ENCODE data around the gene PPTC7.
"Not testable (repeated sequence)": the region's sequence is repeated elsewhere in the genome, so short reads cannot be mapped to it uniquely, and the experiment has no call there.

The PPTC7 gene, protein sequence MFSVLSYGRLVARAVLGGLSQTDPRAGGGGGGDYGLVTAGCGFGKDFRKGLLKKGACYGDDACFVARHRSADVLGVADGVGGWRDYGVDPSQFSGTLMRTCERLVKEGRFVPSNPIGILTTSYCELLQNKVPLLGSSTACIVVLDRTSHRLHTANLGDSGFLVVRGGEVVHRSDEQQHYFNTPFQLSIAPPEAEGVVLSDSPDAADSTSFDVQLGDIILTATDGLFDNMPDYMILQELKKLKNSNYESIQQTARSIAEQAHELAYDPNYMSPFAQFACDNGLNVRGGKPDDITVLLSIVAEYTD

DNA sequence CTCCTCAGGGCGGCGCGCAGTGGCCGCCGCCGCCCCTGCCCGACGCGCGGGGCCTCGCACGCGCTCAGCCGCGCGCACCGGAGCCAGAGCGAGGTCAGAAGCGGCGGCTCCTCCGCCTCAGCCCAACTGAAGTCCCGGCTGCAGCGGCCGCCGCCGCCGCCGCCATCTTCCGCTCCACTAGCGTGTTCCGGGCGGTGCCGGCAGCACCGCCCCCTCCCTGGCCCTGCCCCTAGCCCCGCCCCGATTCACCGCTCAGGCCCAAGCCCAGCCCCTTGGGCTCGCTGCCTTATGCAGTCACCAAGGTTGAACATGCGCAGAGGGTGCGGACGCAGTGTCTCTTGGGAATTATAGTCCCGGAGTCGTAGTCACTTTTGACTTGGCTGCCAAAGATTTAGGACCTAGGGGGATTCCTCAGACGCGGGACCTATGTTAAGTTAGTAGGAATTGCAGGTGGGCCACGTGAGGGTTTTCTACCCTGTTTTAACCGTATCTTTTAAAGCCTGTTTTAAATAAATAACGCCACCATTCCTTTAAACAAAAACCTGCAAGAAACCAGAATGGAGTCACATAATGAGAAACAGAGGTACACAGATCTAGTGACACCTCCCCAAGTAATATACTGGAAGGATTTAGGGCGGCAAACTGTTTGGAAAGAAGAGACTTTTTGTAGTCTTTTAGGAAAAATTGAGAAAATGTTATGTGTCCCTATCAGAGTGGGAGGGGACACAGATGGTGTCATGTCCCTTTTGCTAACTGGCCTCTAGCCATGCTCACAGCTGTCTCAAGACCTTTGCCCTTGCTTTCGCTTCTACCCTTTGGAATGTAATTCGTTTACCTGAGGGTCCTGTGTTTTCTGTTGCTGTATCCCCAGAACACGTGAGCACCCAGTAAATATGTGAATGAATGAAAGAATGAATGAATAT lies at the start of gene PPTC7:
Gene PPTC7 (minus strand): TSS at position 182 of the 923 bp plus-strand sequence. CDS start 287 bp downstream, outside the sequence.
- DNase-seq: peak; percentile 98 to 99

DNA sequence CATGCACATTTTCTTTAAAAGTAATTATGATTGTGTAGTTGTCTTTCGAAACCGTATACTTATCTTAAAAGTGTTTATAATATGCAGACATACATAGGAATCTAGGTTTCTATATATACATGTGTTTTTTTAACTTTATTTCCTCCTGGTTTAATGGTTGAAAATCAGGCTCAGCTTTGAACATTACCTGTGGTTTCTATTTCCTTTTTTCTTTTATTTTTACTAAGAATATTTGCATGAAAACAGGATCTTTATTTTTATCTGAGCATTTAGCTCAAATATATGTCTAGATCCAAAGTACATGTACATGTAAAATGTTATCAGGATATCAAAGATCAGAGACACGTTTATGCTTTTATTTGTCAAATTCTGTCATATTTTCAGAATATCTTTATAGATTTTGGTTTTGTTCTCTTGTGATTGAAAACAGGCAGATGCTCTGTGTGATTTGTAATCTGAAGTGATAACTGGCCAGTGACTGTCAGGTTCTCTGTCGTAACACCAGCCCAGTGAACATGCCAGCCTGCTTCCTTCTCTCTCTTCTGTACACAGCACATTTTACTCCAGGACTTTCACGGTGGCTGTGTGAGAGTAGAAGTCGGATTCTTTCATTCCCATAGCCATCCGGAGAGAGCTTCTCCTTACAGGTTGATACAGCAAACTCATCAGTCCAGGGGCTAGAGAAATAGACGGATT lies 44.5 kb upstream of the PPTC7 start:
- no peak for DNase-seq

DNA sequence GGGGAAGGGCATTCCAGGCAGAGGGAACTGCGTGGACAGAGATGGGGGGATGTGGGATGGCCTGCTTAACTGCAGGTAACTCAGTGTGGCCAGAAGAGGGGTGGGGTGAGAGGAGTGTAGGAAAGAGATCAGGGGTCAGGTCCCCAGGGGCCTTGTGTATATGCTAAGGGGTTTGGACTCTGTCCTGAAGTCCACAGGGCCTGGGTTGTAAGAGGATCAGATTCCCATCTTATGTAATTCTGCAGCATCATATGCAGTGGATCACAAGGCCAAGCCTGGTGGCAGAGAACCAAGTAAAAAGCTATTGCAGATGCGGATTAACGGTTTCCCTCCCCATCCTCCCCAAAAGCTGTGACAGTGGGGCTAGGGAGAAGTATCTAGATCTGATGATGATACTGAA lies 39.5 kb upstream of the PPTC7 start:
- DNase-seq: no peak

DNA sequence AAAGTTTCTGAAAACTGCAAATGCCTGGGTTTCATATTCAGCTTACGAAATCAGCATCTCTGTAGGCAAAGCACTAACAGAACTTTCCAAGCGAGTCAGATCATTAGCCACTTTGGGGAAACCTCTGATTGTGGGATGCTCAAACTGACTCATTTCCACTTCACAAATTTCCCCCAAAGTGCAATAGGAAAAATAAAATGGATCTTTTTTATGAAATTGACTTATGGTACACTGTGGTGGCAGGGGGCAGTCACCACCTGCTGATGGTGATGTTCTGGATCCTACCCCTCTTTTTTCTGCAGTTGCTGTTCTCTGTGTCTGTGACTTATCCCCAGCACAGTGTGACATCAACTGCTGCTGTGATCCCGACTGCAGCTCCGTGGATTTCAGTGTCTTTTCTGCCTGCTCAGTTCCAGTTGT lies 36.4 kb upstream of the PPTC7 start:
- peak; percentile 50 to 58 for DNase-seq

DNA sequence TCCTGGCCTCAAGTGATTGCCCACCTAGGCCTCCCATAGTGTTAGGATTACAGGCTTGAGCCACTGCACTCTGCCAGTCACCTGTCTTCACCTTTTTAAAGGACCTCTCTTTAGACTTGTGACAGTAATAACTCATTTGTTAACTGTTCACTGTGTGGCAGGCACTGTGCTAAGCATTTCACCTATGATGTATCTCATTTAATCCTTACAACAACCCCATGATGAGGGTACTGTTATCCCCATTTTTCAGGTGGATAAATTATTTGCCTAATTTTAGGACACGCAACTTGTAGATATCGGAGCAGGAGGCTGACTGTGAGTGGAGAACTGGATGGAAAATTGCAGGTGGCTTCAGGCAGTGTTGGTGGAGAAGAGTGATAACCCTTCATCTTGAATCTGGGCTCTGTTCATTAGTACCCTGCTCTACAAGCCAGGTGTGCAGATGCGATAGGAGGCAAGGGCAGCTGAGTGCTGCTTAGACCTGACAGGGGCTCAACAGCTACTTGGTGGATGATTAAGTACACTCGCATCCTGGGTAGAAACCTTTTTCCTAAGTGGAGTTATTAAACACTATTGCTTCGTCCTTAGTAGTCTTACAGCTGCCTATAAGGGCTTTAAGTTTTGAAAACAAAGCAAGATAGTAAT lies 33.5 kb upstream of the PPTC7 start:
- DNase-seq: no peak

DNA sequence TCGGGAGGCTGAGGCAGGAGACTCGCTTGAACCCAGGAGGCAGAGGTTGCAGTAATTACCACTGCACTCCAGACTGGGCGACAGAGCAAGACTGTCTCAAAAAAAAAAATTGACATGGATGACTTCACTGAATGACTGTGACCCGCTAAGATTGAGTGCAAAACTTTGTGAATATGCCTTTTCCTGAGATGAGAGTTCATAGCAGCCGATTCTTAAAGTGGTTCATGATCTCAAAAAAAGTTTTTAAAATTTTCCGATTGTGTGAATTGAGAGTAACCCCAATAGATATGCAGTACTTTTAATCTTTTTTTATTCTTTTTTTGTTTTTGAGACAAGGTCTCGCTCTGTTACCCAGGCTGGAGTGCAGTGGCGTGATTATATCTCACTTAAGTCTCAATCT lies 32.1 kb upstream of the PPTC7 start:
- DNase-seq: no peak

DNA sequence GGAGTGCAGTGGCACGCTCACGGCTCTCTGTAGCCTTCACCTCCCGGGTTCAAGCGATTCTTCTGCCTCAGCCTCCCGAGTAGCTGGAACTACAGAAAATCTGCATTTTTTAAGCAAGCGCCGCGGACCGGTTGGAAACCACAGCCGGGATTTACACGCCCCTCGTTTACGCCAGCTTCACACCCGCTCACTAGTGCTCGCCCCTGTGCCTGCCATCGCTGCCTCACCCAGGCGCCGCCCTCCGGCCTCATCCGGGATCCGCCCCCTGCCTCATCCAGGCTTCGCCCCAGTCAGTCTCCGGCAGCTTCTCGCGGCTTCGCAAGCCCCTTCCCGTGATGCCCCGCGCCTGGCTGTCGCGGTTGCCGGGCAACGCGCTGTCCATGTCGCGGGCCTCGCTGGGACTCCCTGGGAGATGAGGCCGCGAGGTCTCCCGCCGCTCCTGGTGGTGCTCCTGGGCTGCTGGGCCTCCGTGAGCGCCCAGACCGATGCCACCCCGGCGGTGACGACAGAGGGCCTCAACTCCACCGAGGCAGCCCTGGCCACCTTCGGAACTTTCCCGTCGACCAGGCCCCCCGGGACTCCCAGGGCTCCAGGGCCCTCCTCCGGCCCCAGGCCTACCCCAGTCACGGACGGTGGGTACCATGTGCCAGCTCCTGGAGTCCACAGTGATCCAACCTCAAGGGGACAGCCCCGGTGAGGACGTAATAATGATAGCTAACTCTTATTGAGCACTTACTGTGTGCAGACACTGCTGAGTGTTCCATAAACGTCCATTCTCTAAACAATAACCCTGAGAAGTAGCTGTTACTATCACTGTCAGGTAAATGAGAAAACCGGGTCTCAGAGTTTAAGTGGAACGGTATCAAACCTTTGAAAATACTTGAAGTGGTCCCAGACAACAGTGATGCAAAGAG lies 30.9 kb upstream of the PPTC7 start, which contains the start of gene TCTN1:
Gene TCTN1 (plus strand): TSS at position 359 of the 914 bp plus-strand sequence. CDS start 54 bp downstream, at position 413.
- peak; percentile 97 to 99 for DNase-seq

DNA sequence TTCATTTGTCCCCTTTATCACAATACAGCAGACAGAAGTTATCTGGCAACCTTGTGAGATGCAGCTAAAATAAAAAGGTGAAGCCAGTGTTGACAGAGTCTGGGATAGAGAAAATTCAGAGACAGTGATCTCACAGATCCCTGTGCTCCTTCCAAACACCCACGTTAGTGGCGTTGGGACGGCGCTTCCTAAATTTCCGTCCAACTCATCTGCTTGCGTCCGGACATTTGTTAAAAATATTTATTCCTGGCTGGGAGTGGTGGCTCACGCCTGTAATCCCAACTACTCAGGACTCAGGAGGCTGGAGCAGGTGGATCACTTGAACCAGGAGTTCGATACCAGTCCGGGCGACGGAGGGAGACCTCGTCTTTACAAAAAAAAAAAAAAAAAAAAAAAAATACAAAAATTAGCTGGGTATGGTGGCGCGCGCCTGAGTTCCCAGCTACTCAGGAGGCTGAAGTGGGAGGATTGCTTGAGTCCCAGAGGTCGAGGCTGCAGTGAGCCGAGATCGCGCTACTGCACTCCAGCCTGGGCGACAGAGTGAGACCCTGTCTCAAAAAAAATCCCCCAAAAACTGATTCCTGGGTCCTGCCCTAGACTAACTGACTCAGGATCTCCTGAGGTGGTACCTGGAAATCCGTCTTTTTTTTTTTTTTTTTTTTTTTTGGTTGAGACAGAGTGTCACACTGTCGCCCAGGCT lies 30.1 kb upstream of the PPTC7 start:
- DNase-seq: no peak

DNA sequence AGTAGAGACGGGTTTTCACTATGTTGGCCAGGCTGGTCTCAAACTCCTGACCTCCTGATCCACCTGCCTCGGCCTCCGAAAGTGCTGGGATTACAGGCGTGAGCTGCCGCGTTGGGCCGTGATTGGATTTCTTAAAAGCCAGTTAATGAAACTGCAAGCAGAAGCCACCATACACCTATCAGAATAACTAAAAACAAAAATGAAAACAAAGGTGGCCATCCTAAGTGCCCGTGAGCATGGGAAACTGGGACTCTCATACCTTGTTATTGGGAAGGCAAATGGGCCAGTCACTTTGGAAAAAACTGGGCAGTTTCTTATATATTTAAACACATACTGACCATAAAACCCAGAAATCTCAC lies 23.1 kb upstream of the PPTC7 start:
- DNase-seq: no peak

DNA sequence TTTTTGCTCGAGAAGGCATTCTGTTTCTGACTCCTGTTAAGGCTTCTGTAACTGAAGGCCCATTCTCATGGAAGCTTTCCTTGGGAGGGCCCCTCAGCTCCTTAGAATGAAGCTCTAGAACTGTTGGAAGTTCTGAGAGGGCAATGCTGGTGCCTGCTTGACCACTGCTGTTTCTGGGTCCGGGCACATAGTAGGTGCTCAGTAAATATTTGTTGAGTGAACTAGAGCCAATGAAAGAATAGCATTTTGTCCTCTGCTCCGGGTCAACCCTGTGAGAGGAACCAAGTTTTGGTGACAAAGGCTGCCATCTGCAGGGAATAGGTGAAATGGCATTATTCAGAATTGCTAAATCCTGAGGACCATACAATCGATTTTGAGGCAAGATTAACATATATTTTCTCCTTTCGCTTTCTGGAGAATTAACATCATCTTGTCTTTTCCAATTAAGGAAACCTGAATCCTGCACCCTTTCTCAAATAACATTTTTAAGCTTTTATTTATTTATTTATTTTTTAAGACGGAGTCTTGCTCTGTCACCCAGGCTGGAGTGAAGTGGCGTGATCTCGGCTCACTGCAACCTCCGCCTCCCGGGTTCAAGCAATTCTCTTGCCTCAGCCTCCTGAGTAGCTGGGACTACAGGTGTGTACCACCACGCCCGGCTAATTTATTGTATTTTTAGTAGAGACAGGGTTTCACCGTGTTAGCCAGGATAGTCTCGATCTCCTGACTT lies 19.1 kb upstream of the PPTC7 start:
- DNase-seq: peak; percentile 49 to 53

DNA sequence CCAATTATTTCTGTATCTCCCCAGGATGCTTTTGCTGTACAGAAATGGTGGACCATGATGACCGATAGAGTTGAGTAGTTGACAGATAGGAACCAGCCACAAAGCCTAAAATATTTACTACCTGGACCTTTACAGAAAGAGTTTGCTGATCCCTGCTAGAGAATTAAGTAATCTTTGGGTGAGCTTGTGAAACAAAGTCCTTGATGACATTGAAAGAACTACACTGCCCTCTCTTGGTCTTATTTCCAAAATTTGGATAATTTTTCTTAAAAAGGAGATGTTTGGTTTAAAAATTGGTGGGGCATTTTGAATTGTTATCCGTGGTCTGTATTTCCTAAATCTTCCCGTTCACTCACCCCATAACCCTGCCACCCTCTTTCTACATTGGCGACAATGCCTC lies 17.1 kb upstream of the PPTC7 start:
- DNase-seq: no peak

DNA sequence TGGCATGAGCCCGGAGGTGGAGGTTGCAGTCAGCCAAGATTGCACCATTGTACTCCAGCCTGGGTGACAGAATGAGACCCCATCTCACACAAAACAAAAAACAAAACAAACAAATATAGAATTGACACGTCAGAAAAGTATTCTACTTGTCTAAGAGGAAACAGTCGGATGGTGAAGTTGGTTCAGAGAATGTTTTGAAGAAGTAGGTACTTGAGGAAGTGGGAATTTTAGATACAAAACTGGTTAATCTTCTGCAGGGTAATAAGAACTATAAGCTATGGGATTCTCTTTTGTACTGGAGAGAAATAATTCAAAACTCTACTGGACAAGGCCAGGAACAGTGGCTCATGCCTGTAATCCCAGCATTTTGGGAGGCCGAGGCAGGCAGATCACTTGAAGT lies 16.2 kb upstream of the PPTC7 start:
- no peak for DNase-seq

DNA sequence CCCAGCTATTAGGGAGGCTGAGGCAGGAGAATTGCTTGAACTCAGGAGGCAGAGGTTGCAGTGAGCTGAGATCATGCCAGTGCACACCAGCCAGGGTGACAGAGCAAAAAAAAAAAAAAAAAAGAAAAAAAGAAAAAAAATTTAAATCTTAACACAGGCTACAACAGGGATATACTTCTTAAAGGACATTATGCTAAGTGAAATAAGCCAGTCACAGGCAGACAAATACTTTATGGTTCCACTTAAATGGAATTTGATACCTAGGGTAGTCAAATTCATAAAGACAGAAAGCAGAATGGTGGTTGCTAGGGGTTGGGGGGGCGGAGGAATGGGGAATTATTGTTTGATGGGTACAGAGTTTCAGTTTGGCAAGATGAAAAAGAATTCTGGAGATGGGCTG lies 14.8 kb upstream of the PPTC7 start:
- no peak for DNase-seq

DNA sequence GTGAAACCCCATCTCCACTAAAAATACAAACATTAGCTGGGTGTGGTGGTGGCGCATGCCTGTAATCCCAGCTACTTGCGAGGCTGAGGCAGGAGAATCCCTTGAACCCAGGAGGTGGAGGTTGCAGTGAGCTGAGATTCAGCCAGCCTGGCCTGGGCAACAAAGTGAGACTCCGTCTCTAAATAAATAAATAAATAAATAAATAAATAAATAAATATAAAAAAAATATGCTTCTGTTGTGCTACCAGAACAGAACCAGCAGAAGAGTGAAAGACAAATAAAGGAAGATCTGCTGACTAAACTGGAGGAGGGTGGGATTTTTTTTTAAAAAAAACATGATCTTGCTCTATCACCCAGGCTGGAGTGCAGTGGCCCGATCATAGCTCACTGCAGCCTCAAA lies 9.8 kb upstream of the PPTC7 start:
- not testable (repeated sequence) for DNase-seq

DNA sequence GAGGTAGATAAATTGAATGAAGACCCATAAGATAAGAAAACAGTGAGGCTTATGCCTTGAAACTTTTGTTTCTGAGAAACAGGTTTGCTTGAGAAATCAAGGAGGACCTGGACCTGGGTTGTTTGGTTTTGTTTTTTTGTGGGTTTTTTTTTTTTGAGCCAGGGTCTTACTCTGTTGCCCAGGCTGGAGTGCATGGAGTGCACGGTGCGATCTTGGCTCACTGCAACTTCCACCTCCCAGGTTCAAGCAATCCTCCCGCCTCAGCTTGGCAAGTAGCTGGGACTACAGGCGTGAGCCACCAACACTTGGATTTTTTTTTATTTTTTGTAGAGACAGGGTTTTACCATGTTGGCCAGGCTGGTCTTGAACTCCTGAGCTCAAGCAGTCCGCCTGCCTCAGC lies 9.0 kb upstream of the PPTC7 start:
- no peak for DNase-seq

DNA sequence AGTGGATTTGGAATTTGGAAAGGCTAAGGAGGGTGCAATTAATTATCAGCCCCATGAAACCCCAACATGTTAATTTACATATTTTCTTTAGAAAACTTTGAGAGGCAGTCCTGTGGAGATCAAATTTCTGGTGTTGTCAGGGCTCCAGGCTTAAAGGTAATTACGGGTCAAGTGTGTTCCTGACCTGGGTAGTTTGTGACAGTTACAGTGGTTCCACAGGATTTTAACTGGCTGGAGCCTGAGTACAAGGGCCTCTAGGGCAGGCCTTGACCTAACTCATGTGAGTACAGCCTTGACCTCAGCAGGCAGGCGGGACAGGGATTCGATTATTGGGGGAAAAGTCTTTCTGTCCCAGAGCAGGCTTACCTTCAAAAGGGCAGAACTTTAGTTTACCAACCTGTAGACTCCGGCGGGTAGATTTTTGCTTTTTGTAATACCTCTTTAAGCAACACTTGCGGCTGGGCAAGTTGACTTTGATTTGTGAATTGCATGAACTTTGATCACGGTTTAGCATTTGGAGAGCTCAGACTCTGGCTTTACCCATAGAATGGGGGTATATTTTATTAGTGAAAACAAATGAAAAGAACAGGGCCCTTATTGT lies 8.4 kb upstream of the PPTC7 start:
- no peak for DNase-seq

DNA sequence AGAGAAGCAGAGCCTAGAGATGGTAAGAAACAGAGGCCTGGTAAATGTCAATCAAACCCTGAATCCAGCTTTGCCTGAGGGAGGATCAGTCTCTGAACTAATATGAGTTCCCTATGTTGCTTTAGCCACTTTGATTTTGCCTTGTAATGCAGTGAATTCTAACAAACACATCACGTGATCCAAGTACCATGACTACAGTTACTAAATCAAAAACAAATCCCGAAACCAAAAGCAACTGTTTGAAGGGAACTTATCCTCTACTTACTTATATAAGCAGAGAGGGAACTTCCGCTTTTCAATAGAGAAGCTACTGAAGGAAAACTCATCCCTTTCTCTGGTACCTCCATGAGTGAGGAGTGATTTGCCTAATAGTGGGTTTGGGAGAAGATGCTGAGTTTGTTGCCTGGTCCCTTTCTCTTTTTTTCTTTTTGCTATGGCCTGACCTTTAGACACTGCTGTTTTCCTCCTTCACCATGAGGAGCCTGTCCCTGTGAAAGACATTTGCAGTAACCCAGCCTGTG lies 7.7 kb upstream of the PPTC7 start:
- no peak for DNase-seq

DNA sequence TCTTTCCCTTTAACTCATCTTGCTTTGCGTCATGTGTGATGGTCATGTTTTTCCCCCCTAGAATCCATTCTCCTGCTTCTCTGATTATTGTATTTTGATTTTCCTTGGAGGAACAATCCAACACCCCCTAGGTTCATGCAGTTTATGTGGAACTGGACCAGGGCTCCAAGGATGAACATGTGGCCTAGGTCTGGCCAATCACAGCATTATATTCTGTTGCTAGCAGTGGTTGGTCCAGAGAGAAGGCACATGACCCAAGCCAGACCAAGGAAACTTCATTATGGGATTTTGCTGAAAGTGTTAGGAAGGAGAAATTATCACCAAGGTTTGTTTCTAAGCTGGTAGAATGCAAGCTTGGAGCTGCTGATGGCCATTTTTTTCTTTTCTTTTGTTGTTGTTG lies 6.9 kb upstream of the PPTC7 start:
- no peak for DNase-seq

DNA sequence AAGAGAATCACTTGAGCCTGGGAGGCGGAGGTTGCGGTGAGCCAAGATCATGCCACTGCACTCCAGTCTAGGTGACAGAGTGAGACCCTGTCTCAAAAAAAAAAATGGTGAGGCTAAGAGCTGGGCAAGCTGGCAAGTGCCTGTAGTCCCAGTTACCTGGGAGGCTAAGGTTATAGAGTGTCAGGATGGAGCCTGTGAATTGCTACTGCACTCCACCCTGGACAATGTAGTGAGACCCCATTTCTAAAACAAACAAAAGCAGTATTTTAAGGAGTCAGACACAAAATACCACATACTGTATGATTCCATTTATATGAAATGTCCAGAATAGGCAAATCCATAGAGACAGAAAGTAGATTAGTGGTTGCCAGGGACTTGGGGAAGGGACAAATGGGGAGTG lies 4.0 kb upstream of the PPTC7 start:
- not testable (repeated sequence) for DNase-seq
